HG03139 (cell line): ENCODE results near the gene ELOVL6.
A peak's percentile ranks its signal among the peaks of the same experiment; 100 is the strongest.
"Not testable (repeated sequence)": the region's sequence is repeated elsewhere in the genome, so short reads cannot be mapped to it uniquely, and the experiment has no call there.

ENCODE experiments used
- ATAC-seq: cut with Tn5 transposase; IDR thresholded peaks from one replicate; pipeline ENCODE4 v1.9.1; 2021; ENCODE audit not compliant: unreplicated experiment

The ELOVL6 gene

DNA sequence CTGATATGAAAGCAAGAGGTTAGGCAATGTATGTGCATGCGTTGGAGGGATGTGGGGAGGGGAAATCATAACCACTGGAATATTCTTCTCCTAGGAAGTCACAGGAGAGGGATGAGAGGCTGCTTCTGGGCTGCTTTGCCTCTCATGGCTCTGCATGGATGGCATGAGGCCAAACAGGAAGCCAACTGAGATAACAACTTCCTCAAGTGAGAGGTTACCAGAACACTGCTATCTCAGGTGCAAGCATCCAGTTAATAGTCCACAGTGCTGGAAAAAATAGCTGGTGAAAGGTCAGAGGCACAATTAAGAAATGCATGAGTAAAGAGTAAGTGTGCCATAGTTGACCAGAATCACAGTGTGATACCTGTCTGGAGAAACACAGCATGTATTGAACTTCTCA lies 113.3 kb downstream of the ELOVL6 start:
- peak; percentile 48 for ATAC-seq

DNA sequence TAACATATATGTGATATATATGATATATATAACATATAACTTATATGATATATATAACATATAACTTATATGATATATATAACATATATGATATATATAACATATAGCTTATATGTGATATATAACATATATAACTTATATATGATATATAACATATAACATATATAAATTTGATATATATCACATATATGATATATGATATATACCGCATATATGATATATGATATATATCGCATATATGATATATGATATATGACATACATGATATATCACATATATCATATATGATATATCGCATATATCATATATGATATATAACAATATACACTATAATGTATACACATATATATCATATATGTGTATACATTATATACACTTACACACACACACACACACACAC lies 114.3 kb downstream of the ELOVL6 start:
- ATAC-seq: no peak

DNA sequence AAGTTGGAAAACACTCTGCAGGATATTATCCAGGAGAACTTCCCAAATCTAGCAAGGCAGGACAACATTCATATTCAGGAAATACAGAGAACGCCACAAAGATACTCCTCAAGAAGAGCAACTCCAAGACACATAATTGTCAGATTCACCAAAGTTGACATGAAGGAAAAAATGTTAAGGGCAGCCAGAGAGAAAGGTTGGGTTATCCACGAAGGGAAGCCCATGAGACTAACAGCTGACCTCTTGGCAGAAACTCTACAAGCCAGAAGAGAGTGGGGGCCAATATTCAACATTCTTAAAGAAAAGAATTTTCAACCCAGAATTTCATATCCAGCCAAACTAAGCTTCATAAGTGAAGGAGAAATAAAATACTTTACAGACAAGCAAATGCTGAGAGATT lies 120.3 kb downstream of the ELOVL6 start:
- ATAC-seq: not testable (repeated sequence)

DNA sequence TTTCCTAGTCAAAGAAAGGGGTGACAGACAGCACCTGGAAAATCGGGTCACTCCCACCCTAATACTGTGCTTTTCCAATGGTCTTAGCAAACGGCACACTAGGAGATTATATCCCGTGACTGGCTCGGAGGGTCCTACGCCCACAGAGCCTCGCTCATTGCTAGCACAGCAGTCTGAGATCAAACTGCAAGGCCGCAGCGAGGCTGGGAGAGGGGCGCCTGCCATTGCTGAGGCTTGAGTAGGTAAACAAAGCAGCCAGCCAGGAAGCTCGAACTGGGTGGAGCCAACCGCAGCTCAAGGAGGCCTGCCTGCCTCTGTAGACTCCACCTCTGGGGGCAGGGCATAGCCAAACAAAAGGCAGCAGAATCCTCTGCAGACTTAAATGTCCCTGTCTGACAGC lies 121.6 kb downstream of the ELOVL6 start:
- ATAC-seq: not testable (repeated sequence)

DNA sequence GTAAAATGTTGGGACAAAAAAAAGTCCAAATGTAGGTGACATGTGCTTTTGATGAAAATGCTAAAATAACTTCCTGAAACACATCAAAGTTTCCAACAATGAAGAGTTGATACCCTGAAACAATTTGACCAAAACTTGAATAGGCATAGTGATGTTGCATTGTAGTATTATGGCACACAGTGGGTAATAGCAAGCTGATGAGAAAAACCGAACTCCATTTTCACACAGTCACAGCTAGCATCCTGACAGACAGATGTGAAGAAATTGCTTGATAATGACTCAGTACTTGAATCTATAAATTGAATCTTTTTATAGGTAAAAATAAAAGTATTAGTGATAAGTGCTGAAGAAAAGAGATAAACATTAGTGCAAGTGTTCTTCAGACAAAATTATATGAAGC lies 122.5 kb downstream of the ELOVL6 start:
- no peak for ATAC-seq

DNA sequence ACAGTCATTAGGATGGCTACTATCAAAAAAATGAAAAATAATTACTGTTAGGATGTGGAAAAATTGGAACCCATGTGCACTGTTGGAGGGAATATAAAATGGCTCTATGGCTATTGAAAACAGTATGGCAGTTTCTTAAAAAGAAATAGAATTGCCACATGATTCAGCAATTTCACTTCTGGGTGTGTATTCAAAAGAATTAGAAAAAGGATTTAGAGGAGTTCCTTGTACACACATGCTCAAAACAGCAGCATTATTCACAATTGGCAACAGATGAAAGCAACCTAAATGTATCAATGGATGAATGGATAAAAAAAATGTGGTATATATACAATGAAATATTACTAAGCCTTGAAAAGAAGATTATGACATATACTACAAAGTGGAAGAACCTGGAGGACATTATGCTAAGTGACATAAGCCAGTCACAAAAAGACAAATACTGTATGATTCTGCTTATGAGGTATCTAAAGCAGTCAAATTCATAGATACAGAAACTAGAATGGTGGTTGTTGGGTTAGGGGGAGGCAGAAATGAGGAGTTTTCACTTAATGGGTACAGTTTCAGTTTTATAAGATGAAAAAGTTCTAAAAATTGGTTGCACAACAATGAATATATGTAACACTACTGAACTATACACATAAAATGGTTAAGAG lies 123.2 kb downstream of the ELOVL6 start:
- peak; percentile 84 for ATAC-seq

DNA sequence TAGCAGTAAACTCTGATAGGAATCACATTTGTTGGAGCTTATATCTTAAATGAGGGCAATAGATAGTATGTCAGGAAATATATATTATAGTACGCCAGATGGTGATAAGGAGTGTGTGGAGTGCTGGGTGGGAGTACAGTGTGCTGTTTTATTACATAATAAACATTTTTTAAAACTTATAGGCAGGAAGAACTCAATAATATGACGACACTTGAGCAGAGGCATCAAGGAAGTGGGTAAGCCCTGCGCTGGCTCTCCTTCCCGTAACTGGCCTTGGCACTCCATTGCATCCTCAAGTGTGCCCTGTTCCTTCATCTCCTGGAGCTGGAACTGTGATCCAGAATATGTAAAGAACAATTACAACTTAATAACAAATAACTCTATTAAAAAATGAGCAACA lies 123.8 kb downstream of the ELOVL6 start:
- no peak for ATAC-seq

DNA sequence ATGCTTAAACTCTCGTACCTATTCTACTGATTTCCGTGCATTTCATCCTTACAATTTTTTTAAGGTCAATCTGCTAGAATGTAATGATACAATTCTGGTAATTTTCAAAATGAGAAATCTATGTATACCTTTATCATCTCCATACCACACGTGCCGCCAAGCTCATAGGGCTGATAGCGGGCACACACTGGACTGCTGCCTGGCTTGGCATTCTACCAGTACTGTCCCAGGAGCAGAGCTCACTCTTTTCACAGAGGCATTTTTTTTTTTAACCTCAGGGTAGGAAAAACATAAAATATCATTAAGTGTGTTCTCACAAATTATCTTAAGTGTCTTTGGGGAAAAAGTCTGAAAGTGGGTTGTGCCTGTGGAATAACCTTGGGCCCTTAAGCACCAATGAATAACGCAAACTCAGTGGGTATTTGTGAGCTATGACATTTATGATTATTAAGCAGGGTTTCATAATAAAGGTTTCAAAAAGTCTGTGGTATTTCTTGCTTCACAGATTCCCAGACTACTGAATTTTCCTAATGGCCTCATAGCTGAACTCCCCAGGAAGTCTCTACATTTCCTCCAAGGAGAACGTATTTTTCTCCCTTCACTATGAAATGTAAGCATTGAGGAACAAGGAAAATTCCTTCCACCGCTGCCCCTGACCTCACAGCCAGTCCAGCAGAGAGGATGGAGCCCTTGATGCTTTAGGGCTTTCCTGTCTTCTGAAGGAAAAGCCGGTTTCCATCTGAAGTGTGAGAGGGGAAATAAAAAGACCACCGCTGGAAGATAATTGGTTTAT lies 125.2 kb downstream of the ELOVL6 start:
- no peak for ATAC-seq

DNA sequence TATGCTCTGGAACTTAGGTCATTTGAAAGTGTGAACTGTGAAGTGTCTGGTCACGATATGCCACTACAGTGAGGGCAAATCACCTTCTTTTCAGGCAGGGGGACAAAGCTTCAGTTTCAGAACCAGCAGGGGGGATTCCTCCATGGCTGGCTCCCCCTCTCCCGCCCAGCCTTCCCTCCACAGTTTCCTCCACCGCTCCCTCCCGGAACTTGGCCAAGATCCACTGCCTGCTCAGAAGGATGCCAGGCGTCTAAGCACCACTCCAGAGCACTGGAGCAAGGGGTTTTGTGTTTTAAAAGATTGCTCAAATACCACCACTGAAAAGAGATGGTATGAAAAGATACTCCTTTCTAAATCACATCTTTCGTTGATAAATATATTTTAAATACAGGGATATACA lies 126.9 kb downstream of the ELOVL6 start:
- ATAC-seq: no peak

DNA sequence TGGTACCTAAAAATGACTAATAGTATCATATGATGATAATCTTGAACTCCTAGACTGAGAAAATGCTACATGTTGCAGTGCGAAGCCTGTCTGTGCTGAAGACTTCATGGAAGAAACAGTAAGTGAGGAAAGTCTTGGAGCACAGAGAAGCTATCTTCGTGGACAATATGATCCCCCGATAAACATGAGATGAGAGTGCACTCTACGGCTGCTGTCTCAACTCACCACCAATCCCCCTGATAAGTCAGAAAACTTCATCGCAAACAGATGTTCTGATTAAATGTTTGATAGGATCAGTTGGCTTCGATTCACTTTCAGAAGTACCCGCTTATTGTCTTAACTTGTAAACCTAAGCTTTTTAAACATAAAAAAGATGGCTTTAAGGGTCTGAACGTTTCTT lies 130.2 kb downstream of the ELOVL6 start:
- no peak for ATAC-seq

DNA sequence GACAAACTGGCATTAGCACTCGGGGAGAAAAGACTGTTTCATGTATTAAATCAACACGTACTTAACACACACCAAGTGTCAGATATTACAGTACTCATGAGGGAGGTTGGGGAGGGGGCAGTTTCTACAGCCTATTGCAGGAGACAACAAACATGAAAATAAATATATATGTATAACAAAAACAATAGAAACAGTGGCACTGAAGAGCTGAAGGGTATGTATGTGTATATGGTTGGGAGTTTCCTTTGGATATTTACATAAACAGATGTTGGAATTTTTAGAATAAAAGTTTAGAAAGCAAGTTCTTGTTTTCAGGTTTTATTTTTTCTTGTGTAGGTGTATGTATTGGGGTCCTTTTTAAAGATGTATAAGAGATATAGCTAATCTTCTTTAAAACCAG lies 133.5 kb downstream of the ELOVL6 start:
- no peak for ATAC-seq

DNA sequence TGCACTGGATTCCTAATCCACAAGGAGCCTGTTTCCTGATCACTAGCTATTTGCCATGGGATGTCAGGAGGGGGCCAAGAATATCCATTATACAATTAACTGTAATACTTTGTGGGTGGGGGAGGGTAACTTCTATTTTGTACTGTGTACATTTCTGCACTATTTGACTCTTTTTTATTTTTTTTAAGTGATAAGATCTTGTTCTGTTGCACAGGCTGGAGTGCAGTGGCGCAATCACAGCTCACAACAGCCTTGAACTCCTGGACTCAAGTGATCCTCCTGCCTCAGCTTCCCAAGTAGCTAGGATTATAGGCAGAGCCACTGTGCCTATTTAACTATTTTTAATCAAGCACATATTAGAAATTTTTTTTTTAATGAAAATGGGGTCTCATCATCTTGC lies 134.1 kb downstream of the ELOVL6 start:
- no peak for ATAC-seq

DNA sequence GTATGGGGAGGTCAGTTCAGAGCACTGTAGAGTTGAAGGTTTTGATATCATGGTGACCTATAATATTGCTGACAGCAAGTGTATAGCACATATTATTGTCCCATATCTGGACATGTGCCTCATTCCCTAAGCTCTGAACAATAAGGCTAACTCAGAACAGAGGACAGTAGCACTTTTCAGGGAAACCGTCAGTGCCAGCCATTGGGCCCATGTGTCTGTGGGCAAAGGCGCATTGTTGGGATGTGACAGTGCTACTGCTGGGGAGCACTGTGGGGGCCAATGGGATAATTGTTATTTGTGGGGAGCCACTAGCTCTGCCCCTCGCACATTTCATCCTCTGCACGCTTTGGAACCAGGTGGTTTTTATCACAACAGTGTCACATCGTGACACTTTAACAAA lies 136.2 kb downstream of the ELOVL6 start:
- no peak for ATAC-seq

DNA sequence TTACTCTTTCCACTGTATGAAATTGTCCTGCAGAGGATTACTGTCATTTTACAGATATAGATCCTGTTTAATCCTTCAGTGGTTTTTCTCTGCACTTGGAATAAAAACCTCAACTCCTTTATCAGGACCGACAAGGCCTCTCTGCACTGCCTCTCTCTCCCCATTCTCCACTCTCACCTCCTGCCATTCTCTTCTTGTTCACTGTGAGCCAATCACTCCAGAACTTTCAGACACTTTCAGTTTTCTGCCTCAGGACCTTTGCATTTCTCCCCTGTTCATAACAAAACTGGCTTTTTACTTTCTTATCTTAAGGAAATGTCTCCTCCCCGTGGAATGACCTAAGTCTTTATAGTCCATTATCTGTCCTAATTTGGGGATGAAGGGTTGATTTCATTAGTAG lies 137.3 kb downstream of the ELOVL6 start:
- ATAC-seq: no peak

DNA sequence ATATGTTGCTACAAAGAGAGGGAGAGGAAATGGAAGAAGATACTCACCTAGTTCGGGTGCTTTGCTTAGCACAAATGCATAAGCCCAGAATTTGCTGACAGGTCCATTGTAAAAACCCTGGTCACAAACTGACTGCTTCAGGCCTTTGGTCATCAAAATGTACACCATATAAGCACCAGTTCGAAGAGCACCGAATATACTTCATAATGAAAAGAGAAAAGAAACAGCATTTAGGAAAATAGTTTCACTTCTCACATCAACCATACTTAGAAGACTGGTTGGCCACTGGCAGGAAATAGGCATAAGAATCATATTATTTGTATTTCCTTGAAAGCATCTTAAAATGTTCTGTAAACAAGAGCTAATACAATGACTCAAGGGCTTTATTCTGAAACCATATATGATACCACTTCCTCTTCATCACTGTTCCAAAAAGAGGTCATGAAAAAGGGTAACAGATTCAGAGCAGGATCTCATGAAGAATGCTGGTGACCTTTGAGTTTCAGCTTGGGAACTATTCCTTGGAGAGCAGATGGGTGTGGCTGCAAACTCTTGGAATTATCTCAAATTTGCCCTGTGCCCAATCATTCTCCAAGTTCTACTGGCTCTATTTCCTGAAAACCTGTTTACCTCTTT lies 138.7 kb downstream of the ELOVL6 start:
- peak; percentile 80 for ATAC-seq

DNA sequence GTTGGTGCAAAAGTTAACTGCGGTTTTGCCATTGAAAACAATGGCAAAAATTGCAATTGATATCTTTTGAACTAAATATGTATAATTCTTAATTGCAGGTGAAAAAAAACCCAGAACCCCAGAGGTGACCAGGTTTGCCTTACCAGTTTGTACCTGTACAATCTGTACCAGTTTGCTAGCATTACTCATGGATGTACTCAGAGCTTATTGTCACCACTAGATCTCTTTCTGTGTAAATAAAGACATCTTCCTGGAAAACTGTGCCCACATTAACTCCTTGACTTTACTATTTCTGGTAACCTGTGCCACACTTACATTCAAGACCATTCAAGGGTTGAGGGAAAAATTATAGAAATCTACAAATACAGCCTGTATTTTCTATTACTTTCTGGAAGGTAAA lies 139.7 kb downstream of the ELOVL6 start:
- no peak for ATAC-seq

DNA sequence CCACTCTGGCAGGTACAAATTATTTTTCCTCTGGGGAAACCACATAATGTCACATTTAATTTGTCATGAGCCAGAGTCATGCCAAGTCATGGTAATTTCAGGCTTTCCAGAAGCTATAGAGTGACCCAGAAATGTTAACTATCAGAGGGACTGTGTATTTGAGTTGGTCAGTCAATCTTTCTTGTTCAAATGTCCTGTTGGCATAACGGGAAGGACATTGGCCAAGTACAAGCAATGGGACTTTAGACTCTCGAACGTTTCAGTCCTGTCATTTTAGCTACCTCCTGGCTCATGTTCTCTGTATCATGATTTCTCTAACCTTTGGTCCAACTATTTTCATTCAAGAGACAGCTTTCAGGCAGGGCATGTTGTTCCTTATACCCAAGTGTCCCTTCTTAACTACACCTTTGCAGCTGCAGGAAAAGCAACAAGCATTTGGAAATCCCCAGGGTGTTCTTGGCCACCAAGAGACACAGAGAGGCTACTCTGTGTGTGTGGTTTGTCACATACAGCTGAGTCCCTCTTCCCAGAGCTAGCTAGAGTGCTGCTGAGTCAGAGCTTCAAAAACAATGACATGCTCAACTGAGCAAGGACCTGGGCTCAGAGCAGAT lies 143.2 kb downstream of the ELOVL6 start:
- peak; percentile 65 for ATAC-seq

DNA sequence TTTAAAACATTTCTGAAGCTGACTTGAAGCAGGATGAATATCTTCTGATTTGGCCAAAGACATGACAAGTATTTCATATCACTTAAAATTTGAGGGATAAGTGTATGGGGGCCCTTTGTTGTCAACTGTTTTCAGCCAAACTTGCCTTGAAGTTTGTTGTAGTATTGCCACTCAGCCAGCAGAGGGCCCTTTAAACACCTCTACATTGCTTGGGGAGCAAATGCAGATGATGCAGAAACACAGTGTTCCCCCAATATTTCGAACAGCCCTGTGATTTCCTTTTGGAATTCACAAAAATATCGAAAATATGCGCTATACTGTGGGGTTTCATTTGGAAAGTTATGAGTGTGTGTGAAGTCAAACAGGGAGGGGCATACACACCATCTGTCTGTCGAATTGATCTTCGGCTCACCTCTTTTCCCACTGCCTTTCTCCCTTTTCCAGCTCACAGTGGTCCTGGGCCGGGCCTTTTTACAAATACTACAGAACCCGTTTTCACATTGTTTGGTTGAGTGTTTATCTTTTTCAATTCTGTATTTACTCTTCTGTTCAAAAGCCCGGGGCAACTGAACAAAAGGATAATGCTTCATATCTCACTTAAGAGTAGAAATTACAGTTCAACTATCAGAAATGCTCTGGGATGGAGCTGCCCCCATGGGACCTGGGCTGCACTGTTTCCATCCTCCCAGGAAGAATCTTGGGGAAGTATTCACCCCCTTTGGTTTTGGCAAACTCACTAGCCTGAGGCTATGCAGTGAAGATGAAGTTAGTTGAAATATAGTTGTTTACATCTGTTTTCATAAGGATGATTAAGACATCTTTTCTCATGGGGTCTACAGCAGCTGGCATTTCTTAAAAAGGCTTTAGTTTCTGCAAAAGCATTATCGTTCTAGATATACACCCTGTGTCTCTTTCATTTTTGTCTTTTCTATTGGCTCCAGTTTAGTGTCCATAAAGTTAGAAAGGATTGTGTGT lies 148.2 kb downstream of the ELOVL6 start:
- ATAC-seq: no peak

DNA sequence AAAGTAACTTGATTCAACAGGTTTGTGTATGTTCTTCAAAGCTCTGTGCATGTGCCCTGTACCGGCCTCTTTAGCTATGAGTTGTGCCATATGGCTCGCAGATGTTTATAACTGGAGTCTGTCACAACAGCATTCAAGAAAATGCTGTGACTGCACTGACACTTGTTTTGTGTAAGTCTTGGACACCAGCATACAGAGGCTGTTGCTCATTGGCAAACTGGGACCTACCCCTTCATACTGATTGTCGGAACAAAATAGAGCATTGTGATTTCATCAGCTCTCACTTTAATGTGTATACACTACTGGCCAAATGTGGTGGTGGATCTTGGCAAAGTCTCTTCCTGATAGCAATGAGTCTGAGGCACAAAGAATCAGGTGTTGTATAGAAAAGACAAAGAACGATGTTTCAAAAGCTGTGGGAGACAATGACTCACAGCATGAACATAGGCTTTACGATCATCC lies 151.8 kb downstream of the ELOVL6 start:
- no peak for ATAC-seq
